NOMO-1 (cell line): ENCODE data around the gene APBA2.

Experiments
- DNase-seq, 2 experiments: peaks; one replicate each; lab custom pipeline; 2025; ENCODE audit not compliant: unreplicated experiment in 2 of 2; lab: John Stamatoyannopoulos, UW

APBA2 gene

GRCh38 chr15:28933710-28934445 is 48.1 kb downstream of the APBA2 start:
- DNase-seq, result no peak

GRCh38 chr15:28934645-28935044 is 48.9 kb downstream of the APBA2 start:
- DNase-seq, result no peak

GRCh38 chr15:28935316-28935715 is 49.5 kb downstream of the APBA2 start:
- peak; percentile 56 to 63 for DNase-seq

GRCh38 chr15:28936081-28936480 is 50.3 kb downstream of the APBA2 start:
- DNase-seq, result no peak

GRCh38 chr15:28936481-28936881 is 50.7 kb downstream of the APBA2 start:
- DNase-seq, result no peak

GRCh38 chr15:28937271-28937670 is 51.5 kb downstream of the APBA2 start:
- DNase-seq, result no peak

- no peak for DNase-seq
Observed at GRCh38 chr15:28942046-28942445, 56.3 kb downstream of the APBA2 start.

- DNase-seq, result no peak
Observed at GRCh38 chr15:28942571-28942970, 56.8 kb downstream of the APBA2 start.

- DNase-seq, result no peak
Observed at GRCh38 chr15:28943146-28943545, 57.4 kb downstream of the APBA2 start.

GRCh38 chr15:28943611-28944230 is 57.9 kb downstream of the APBA2 start:
- DNase-seq, result no peak

GRCh38 chr15:28944286-28944685 is 58.5 kb downstream of the APBA2 start:
- no peak for DNase-seq

- no peak for DNase-seq
Observed at GRCh38 chr15:28944696-28945300, 59.0 kb downstream of the APBA2 start.

- no peak for DNase-seq
Observed at GRCh38 chr15:28945626-28946230, 60.0 kb downstream of the APBA2 start.

- DNase-seq, result no peak
Observed at GRCh38 chr15:28946803-28947202, 61.0 kb downstream of the APBA2 start.

- no peak for DNase-seq
Observed at GRCh38 chr15:28947221-28947674, 61.5 kb downstream of the APBA2 start.

GRCh38 chr15:28948036-28948435 is 62.3 kb downstream of the APBA2 start:
- DNase-seq, result no peak

GRCh38 chr15:28950916-28951315 is 65.1 kb downstream of the APBA2 start:
- no peak for DNase-seq

- DNase-seq, result no peak
Observed at GRCh38 chr15:28952666-28953491, 67.1 kb downstream of the APBA2 start.

GRCh38 chr15:28953573-28954195 is 67.9 kb downstream of the APBA2 start:
- DNase-seq, result peak in 1 of 2 experiments; percentile 37

- no peak for DNase-seq
Observed at GRCh38 chr15:28954466-28955159, 68.8 kb downstream of the APBA2 start.
